Posterior vena cava (tissue), 2 donors: ENCODE data around the gene ITGB7. TPM values are rescaled to one million over a fixed set of nuclear protein-coding genes. Genes with fewer than 3 reads are reported as not detected.

Experiments used
- DNase-seq: peaks from one replicate; pipeline ENCODE4 v3.0.0-alpha.2; 2020; ENCODE audit warnings: low spot score
- intact Hi-C, 2 donors: fragments of 100-400 bp; cut with DNase I; formaldehyde crosslinking; loops; one replicate each; pipeline versions ENCODE4 v1.14.1 to v1.14.2; 2022 to 2023
- total RNA-seq, 2 donors: library from RNA; stranded (reverse); fragmentation: NEBNext Ultra II Directional; extraction: Animal tissue kit (Norgen Biotek cat#: 25700); gene quantifications; one replicate each; pipeline ENCODE4 v1.2.1, GENCODE V29; 2021
- donor health status: DM: yes; HTN: yes; CAD: no.
- donor health status: DM: yes; HTN: yes; CAD: no.

Gene ITGB7
- total RNA-seq, 2 donors from 2014 or later: 2.1 to 2.9 TPM

DNA sequence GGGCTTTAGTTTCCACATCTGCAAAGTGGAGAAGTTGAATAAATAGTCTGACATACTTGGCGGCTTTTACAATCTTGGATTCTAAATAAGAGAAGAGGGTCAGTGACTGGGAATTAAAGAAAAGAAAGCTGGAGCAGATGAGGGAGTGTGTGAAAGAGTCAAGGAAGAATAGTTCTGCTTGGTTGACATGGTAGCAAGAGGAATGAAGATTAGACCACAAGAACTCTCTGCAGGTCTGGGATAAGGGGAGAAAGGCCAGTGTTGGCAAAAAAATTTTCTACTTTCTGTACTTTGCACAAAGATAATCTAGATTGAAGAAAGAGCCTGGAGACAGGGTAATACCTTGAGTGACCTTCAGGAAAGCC is 5.9 kb downstream of the ITGB7 start:
- intact Hi-C loops: no loop called here
- DNase-seq: no peak

DNA sequence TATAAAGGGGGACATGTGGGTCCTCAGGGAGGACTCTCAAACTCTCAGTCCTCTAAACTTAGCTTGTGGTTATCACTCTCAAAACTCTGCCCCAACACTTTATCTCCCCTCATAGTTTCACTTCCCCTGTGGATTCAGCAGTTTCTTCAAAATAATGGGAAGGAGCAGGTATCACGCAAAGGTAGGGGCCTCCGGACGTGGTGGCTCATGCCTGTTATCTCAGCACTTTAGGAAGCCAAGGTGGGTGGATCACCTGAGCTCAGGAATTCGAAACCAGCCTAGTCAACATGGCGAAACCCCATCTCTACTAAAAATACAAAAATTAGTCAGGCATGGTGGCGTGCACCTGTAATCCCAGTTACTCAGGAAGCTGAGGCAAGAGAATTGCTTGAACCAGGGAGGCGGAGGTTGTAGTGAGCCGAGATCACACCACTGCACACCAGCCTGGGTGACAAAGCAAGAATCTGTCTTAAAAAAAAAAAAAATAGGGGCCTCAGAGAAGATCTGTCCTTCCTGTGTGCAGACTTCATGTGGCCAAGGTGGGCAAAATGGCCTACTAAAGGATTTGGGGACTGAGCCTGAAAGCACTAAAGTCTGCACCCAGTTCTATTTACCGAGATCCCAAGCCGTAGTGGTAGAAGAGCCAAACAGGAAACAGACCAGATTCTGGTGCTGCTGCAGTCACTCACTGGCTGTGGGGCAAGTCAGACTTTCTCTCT is 6.4 kb downstream of the ITGB7 start:
- intact Hi-C loops: no loop called here
- DNase-seq: no peak

DNA sequence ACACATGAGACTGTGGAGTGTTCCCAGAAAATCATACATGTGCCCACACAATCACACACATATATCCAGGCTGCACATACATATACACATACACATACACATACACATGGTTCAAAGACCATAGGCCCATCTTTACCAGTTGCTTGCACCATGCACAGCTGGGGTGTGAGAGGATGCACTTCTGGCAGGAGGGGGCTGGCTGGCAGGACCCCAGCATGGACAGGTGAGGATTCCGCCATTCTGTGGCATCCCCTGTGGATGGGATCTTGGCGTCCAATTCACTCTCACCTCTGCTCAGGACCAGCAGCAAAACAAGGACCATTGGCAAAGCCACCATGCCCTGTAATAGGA is 7.0 kb downstream of the ITGB7 start:
- no peak for DNase-seq
- intact Hi-C loops: no loop called here

DNA sequence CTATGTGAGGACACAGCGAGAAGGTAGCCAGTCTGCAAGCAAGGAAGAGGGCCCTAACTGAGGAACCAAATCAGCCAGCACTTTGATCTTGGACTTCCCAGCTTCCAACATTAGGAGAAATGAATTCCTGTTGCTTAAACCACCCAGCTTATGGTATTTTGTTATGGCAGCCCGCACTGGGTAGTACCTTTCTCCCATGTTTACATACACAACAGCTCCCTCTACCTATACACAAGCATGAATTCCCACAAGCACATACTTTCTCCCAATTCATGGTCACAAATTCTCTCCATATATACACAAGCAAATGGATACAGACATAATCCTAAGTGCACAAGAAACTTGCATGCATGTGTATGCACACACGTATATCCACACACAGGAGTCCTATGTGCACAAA is 7.4 kb downstream of the ITGB7 start:
- DNase-seq: no peak
- intact Hi-C loops: loop anchor here (5.0 kb wide), 2 partner anchors 37 to 132 kb away; no protein-coding TSS in a partner anchor

DNA sequence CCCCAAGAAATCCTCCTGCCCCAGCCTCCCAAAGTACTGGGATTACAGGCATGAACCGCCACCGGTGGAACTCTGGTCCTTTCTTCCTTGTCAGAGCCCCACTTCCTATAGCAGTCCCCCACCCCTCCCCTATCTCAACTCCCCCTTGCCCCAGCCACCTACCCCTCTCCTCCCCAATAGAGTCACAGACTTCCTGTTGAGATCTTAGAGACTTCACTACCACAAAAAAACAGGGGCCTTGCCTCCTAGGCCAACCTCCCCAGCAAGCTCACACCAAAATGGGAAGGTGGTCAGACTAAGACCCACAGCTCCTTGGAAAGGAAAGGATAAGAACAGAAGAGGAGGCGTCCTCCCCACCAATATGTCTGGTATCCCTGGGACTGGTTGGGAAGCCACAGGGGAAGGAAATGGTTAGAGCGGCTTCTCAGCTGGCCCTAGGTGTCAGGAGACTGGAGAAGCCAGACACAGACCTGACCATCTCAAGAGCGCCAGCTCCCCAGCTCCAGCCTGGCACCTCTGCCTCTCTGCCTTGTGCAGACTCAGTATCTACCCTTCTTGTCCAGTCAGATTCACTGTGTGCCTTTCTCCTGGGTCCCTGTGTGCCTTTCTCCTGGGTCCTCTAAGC is 8.5 kb downstream of the ITGB7 start:
- intact Hi-C loops: loop anchor here (5.0 kb wide), 2 partner anchors 36 to 131 kb away; no protein-coding TSS in a partner anchor
- no peak for DNase-seq

DNA sequence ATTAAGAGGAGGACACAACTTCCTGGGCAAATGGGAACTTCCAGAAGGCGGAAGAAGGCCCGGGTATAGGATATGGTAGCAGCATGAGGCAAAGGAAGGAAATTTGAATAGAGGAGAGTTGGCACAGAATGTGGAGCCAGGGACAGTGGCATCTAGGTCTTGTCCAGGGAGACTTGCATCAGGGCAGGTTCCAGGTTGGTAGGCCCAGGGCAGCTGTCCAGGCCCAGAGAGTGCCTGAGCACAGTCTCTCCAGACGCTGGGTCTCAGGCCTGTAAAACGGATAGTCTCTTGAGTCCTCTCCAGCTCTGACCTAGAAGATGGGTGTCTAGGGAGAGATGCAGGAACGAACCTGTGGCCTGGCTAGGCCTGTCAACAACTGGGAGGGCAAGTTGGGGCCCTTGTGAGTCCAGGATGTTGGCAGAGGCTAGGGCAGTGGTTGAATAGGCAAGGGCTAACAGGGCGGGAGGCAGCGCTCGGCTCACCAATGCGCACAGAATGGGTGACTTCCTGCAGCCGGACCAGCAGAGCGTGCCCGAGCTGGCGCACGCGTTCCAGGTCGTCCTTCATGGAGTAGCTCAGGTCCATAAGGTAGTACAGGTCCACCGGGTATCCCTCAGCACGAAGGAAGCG is 9.9 kb downstream of the ITGB7 start:
- no peak for DNase-seq
- intact Hi-C loops: loop anchor here (5.0 kb wide), 2 partner anchors 35 to 130 kb away; no protein-coding TSS in a partner anchor

DNA sequence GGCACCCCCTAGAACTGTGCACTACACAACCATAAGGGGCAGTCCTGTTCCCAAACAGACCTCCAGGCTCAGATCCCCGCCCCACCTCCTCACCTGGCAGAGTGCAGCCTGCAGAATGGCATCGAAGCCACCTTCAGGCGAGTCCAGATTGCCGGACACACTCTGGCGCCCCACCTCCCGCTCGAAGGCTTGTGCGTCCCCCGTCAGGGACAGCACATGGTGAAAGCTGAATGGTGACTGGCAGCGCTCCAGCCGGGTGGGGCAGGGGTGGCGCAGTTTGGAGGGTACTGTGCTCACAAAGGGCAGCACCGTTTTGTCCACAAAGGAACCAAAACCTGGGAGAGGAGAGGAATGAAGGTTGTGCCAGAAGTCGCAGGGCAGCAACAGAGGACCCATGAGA is 10.6 kb downstream of the ITGB7 start:
- no peak for DNase-seq
- intact Hi-C loops: loop anchor here (5.0 kb wide), 2 partner anchors 34 to 129 kb away; no protein-coding TSS in a partner anchor

DNA sequence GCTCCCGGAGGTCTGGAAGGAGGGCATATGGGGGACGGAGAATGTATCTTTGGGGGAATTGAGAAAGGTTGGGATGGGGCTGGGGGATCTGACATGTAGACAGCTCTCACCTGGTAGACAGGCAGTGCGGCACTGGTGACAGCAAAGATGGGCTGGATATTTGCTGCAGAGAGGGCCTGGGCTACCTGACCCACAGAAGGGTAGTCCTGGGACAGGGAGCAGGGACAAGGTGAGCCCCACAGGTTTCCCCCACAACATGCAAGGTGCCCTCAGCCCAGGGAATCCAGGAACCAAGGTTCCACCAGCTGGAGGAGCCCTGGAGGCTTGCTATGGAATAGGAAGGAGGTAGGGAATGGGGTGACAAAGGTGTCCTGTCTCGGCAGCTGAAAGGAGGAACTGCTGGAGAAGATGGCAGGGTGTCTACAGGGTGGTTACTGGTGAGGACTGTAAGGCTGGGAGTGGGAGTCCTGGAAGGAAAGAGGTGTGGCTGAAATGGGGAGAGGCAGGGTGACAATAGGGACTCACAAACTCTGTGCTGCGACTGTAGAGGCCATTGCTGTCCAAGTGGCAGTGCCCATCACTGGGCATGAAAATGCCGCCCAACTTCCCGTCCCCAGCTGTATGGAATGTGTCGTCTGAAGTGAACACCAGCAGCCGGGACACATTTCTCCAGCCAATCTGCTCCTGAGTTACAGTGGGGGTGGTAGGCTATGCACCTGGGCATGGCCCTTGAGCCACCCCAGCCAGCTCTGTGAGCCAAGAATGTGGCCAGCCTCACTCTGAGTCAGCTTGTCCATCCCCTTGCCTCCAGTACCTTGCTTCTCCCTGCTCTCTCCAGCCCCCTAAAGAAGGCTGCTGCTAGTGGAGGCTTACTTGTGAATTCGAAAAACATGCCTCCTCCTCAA is 11.3 kb downstream of the ITGB7 start:
- no peak for DNase-seq

DNA sequence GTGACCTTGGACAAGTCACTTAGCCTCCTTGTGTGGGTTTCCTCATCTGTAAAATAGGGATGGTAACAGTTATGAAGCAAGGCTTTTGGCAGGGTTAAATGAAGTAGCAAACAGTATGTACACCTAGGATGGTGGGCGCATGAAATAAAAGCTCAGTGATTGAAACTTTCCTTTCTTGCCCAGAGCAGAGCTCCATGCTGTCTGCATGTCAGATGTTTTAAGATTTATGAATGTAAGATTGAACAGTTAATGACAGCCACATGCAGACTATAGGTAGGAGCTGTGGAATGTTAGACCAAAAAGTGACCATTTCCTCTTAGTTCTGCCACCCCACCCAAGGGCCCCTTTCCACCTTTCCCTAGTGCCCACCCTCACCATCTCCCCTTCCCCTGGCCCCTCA is 12.1 kb downstream of the ITGB7 start:
- DNase-seq: no peak
- intact Hi-C loops: loop anchor here (5.0 kb wide), 2 partner anchors 33 to 128 kb away; no protein-coding TSS in a partner anchor

More for the DNA sequence above, 11.3 kb downstream of the ITGB7 start:
- intact Hi-C loops: loop anchor here (5.0 kb wide), 2 partner anchors 33 to 128 kb away; no protein-coding TSS in a partner anchor

DNA sequence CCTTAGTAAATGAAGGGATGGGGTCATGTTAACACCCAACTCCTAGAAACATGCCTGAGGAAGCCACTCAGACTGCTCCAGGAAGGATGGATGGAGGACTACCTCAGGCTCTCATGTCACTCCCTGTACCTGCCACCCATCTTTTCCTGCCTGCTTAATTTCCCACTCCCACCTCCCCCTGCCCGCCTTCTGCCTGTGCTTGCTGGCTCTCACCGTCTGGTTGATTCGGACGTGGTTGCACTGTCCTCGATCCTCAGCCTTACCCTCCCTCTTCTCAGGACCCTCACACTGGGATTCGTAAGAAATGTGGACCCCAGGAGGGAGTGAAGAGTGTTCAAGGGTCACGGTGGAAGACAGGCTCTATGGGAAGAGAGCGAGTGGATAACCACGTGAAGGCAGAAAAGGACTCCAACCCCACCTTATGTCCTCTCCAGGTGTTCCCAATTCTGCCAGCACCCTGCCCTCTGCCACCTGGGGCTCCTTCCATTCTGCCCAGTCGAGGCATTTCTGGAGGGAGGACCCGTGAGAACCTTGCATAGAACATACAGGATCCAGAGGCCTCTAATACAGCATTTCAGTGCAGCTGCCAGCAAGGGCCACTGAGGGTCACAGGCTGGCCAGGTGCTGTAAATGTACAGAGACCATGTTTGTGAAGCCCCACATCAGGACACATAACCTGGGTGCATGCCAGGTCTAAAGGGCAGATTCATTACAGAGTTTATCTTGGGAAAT is 12.9 kb downstream of the ITGB7 start:
- DNase-seq: no peak
- intact Hi-C loops: no loop called here

DNA sequence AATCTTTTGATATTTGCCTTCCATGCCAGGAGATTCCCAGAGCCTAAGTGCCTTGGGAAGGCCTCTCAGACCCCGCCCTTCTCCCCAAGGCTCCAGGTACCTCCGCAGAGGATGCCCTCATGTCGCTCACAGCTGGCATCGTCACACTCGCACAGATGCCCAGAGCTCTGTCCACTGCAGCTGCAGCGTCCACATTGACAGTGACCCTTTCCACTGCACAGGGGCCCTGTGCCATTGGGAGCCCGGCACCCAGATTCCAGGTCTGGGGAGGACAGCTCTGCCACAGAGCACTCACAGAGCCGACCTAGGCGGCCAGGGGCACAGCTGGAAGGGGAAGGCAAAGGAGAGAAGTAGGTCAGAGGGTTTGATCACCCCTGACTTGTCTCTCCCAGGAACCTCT is 14.0 kb downstream of the ITGB7 start:
- DNase-seq: no peak
- intact Hi-C loops: no loop called here

DNA sequence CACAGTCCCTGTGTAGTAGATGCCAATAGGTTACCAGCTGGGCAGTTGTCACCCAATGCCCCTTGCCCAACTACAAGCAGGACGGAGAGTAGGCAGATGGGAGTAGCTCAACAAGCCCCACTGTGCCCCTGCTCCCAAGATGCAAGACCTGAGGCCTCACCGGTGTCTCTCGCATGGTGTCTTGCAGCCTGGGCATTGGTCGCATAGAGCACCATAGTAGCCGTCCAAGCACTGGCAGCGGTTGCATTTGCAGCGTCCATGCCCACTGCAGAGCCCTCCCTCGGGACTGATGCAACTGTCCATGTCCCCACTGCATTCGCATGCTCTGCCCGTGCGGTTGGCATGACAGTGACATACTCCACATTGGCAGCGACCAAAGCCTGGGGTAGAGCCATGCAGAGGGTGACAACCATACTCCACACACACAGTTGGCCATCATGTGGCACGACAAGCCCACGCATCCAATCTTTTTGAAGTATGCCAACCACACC is 14.5 kb downstream of the ITGB7 start:
- no peak for DNase-seq
- intact Hi-C loops: no loop called here

DNA sequence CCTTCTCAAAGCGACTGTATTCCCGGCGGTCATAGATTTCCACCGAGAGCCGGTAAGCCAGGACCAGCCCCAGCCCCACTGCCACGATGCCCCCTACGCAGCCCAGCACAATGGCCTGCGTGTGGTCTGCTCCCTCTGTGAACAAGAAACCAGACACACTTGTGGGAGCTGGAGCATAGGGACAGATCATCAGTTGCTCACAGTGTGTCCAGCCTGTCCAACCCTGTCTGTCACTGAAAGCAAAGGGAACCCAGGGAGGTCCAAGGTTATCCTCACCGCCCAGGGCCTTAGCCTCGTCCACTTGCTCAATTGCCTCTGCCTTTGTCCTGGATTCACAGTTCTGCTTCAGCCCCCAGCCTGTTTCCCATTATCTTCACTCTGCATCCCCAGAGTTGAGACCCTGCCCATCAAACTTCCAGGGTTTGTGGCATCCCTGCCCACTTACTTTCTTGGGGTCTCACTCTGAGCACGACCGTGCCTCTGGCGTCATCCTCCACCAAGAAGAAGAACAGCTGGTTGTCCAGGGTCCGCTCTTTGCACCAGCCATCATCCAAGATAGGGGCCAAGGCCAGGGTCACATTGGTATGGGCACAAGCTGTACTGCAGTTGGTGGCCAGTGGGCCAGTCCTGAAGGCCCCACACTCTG is 15.0 kb downstream of the ITGB7 start:
- no peak for DNase-seq
- intact Hi-C loops: loop anchor here in 1 of 2 donors (2.0 kb wide), 1 partner anchor 17 kb away; no protein-coding TSS in a partner anchor

DNA sequence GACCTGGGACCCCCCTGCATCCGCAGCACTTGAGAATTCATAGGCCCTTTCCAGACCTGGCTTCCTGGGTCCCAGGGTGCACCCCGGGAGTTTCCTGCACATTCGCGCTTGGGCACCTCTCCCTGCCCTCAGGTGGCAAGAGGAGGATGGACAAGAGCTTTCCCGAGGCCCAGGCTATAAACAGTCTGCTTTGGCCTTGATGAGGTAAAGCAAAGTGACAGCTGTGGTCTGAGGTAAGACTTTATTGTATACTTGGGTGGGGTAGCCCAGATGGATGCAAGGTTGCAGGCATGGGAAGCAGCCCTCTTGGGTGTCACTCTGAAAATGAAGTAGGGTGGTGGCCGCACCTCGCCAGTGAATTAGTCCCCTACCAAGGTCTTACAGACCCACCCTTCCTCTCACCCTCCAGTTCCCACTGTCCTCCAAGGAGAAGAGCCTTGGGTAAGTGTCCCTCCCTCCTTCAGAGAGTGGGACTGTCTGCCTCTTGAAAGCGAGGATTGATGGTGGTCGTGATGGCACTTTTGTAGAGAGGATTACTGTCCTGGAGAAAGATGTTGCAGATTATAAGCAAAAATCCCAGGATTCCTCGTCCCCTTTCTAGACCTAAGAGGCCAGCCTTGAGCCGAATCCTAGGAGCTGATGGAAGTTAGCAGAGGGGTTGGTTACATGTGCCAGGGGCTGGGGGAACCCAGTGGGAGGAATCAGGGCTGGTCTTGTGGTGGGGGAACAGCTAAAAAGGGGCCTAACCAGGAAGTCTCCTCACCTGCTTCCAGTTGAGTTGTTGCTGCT is 15.8 kb downstream of the ITGB7 start:
- intact Hi-C loops: loop anchor here in 1 of 2 donors (2.0 kb wide), 1 partner anchor 18 kb away; no protein-coding TSS in a partner anchor
- DNase-seq: no peak

DNA sequence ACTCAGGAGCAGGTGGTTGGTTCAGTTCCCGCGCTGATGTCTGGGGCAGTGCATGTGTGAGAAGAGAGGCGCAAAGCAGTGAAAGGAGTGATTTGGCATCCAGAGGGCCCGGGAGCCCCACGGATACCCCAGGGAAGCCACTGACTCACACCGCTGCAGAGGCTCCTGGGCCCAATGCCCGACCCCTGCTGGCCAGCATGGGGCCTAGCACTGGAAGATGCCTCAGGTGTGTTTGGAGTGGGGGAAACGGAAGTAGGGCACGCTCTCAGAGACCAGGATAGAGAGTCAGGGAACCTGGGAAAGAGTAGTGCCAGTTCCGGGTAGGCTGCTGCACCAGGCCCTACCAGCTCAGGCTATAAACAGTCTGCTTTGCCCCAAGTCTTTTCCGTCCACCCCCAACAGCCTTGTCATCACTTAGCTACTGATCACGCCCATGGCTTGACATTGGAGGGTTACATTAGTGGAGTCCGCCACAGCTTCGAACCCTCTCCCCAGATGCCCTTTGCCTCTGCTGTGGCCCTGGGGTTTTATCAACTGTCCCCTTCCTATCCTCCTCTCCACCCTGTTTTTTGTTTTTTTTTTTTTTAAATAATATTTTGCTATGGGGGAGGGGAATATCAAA is 16.8 kb downstream of the ITGB7 start:
- intact Hi-C loops: loop anchor here in 1 of 2 donors (2.0 kb wide), 1 partner anchor 19 kb away; no protein-coding TSS in a partner anchor
- DNase-seq: peak; percentile 90

DNA sequence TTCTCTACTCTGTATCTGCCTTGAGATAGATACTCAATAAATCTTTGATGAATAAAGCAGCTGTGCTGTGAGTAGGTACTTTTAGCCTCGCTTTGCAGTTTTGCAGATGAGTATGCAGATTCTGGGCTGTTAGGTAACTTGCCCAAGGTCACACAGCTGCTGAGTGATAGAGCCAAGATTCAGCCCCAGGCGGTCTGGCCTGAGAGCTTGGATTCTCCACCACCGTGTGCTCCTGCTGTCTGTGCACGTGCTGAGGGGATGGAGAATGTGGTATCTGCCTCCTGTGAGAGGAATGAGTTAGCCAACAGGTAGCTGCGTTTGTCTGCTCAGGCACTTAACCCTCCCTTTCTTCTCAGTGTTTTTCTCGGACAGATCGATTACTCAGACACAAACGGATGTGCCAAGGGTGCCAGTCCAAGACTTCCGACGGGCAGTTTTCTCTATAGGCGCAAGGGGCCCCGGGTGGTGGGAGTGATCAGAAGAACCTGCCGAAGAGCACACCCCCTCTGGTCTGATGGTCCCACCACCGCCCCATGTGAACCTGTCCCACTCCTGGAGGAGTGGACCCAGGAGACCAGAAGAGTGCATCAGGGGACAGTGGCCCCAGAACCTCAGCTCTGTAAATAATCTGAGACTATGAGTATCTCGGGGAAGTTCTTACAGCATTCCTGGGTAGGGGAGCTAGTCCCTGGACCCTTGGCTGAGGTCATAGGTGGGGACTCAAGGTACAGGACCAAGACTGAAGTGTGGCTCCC is 19.7 kb downstream of the ITGB7 start:
- intact Hi-C loops: no loop called here
- DNase-seq: no peak
